Renal cortex interstitium (tissue), 11 donors: ENCODE data around the gene SYNPR. TPM values are rescaled to one million over a fixed set of nuclear protein-coding genes. Genes with fewer than 3 reads are reported as not detected.
A peak's percentile ranks its signal among the peaks of the same experiment; 100 is the strongest.

ENCODE experiments used
- DNase-seq, 11 donors: peaks; one replicate each; pipeline ENCODE4 v3.0.0-alpha.2; 2013; ENCODE audit warnings: low read depth in 9 of 11, low spot score in 4 of 11; ENCODE audit errors: extremely low read depth in 1 of 11
- polyA plus RNA-seq, 3 donors: library from polyadenylated mRNA; unstranded; fragments of 120-200 nt; gene quantifications; one replicate each; pipeline ENCODE4 v1.2.1, GENCODE V29; 2013; ENCODE audit not compliant: insufficient read length in 3 of 3

The SYNPR gene
- polyA plus RNA-seq, 3 donors, result 0.11 TPM; not detected in 2

GRCh38 chr3:63295806-63296205 lies 17.7 kb downstream of the SYNPR start:
- no peak for DNase-seq

GRCh38 chr3:63296249-63296648 lies 18.1 kb downstream of the SYNPR start:
- DNase-seq, result no peak

GRCh38 chr3:63303238-63303637 lies 25.1 kb downstream of the SYNPR start:
- no peak for DNase-seq

- no peak for DNase-seq
Observed at GRCh38 chr3:63304421-63304820, 26.3 kb downstream of the SYNPR start.

- DNase-seq, result no peak
Observed at GRCh38 chr3:63308072-63308471, 30.0 kb downstream of the SYNPR start.

GRCh38 chr3:63309768-63310167 lies 31.7 kb downstream of the SYNPR start:
- DNase-seq, result no peak

- no peak for DNase-seq
Observed at GRCh38 chr3:63323766-63324165, 45.7 kb downstream of the SYNPR start.

GRCh38 chr3:63324621-63325020 lies 46.5 kb downstream of the SYNPR start:
- no peak for DNase-seq

GRCh38 chr3:63325386-63325785 lies 47.3 kb downstream of the SYNPR start:
- no peak for DNase-seq

- no peak for DNase-seq
Observed at GRCh38 chr3:63328365-63328764, 50.3 kb downstream of the SYNPR start.

- no peak for DNase-seq
Observed at GRCh38 chr3:63331520-63331919, 53.4 kb downstream of the SYNPR start.

- no peak for DNase-seq
Observed at GRCh38 chr3:63333815-63334214, 55.7 kb downstream of the SYNPR start.

- DNase-seq, result no peak
Observed at GRCh38 chr3:63338351-63338750, 60.2 kb downstream of the SYNPR start.

- DNase-seq, result peak; percentile 22 to 69 (median 50)
Observed at GRCh38 chr3:63343674-63344073, 65.6 kb downstream of the SYNPR start.

- no peak for DNase-seq
Observed at GRCh38 chr3:63344661-63345060, 66.6 kb downstream of the SYNPR start.

GRCh38 chr3:63349583-63350573 lies 71.8 kb downstream of the SYNPR start:
- peak; percentile 8 to 65 (median 39) for DNase-seq

GRCh38 chr3:63351159-63352007 lies 73.3 kb downstream of the SYNPR start:
- DNase-seq, result peak; percentile 23 to 69 (median 43)

GRCh38 chr3:63352008-63352279 lies 73.8 kb downstream of the SYNPR start:
- DNase-seq, result no peak

GRCh38 chr3:63353383-63353782 lies 75.3 kb downstream of the SYNPR start:
- DNase-seq, result no peak

- no peak for DNase-seq
Observed at GRCh38 chr3:63354160-63354559, 76.1 kb downstream of the SYNPR start.
